ENCODE measurements around the gene MROH7. TPM values are rescaled to one million over a fixed set of nuclear protein-coding genes. Genes with fewer than 3 reads are reported as not detected.

MROH7 gene
- total and polyA plus RNA-seq, 2 of the 13 experiments (the other 11 are each of a cell fraction or from before 2014, with no cell fraction given) = 0.09 TPM

DNA sequence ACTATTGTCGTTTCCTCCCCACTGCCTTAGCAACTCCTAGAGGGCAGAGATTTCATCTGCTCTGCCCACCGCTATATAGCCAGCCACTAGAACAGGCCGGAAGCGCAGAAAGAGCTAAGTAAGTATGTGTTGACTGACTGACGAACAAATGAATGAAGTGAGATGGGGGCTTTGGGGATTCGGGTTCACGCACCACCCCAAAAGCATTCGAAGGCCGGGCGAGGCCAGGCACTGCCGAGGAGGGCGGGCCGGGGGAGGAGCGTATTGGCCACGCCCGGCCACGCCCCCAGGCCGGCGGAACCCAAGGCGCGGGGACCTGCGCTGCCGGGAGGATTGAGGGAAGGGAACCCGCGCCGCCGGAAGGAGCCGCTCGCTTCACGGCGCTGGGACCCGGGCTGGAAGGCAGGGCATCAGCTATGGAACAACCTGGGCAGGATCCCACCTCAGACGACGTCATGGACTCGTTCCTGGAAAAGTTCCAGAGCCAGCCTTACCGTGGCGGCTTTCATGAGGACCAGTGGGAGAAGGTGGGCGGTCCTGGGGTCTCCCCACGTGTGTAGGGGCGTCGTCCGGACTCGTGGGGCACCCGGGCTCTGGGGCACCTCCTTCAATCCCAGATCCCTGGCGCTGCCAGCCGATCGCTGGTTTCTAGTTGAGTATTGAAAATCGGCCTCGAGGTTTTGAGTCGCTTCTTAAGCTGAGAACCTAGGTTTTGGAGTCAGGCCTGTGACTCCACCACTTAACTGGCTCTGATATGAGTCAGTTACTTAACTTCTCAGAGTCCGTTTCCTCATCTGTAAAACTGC is 74.1 kb downstream of the MROH7 start, which contains the start of gene TTC4 (continued):
- TF ChIP-seq E2F1 (CRISPR knock-in tag; IDR thresholded peaks at IDR 0.05) = no peak
- TF ChIP-seq, protein P1, sequence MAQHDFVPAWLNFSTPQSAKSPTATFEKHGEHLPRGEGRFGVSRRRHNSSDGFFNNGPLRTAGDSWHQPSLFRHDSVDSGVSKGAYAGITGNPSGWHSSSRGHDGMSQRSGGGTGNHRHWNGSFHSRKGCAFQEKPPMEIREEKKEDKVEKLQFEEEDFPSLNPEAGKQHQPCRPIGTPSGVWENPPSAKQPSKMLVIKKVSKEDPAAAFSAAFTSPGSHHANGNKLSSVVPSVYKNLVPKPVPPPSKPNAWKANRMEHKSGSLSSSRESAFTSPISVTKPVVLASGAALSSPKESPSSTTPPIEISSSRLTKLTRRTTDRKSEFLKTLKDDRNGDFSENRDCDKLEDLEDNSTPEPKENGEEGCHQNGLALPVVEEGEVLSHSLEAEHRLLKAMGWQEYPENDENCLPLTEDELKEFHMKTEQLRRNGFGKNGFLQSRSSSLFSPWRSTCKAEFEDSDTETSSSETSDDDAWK (CRISPR knock-in tag; IDR thresholded peaks at IDR 0.05) = no peak
- no peak for TF ChIP-seq HHEX (CRISPR knock-in tag; IDR thresholded peaks at IDR 0.05)
- peak; percentile 93 for TF ChIP-seq MAF1 (CRISPR knock-in tag; IDR thresholded peaks at IDR 0.05; ENCODE audit: borderline replicate concordance)
- no peak for TF ChIP-seq MTA3 (CRISPR knock-in tag; IDR thresholded peaks at IDR 0.05)
- no peak for TF ChIP-seq RFX3 (CRISPR knock-in tag; IDR thresholded peaks at IDR 0.05)
- no peak for TF ChIP-seq FOSL1 (CRISPR knock-in tag; IDR thresholded peaks at IDR 0.05; ENCODE audit: borderline replicate concordance)
- TF ChIP-seq GZF1 (CRISPR knock-in tag; IDR thresholded peaks at IDR 0.05) = 0 out of 2 replicates have a peak, but pooled peaks have one; percentile 26
- TF ChIP-seq NFE2L1 (CRISPR knock-in tag; IDR thresholded peaks at IDR 0.05; ENCODE audit: borderline replicate concordance) = no peak
- TF ChIP-seq, protein P2, sequence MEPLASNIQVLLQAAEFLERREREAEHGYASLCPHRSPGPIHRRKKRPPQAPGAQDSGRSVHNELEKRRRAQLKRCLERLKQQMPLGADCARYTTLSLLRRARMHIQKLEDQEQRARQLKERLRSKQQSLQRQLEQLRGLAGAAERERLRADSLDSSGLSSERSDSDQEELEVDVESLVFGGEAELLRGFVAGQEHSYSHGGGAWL (CRISPR knock-in tag; IDR thresholded peaks at IDR 0.05) = peak; percentile 55; the same call in 1 of the 2 replicates
- TF ChIP-seq MXD4 (CRISPR knock-in tag; IDR thresholded peaks at IDR 0.05) = peak; percentile 77; the same call in 1 of the 2 replicates
- TF ChIP-seq ZNF20 (CRISPR knock-in tag; IDR thresholded peaks at IDR 0.05) = no peak
- TF ChIP-seq NONO (IDR thresholded peaks at IDR 0.05) = no peak
- TF ChIP-seq NONO (CRISPR knock-in tag; conservative IDR thresholded peaks at IDR 0.05) = peak; percentile 98
- no peak for TF ChIP-seq TOE1 (CRISPR knock-in tag; IDR thresholded peaks at IDR 0.05)
- TF ChIP-seq, protein P3, sequence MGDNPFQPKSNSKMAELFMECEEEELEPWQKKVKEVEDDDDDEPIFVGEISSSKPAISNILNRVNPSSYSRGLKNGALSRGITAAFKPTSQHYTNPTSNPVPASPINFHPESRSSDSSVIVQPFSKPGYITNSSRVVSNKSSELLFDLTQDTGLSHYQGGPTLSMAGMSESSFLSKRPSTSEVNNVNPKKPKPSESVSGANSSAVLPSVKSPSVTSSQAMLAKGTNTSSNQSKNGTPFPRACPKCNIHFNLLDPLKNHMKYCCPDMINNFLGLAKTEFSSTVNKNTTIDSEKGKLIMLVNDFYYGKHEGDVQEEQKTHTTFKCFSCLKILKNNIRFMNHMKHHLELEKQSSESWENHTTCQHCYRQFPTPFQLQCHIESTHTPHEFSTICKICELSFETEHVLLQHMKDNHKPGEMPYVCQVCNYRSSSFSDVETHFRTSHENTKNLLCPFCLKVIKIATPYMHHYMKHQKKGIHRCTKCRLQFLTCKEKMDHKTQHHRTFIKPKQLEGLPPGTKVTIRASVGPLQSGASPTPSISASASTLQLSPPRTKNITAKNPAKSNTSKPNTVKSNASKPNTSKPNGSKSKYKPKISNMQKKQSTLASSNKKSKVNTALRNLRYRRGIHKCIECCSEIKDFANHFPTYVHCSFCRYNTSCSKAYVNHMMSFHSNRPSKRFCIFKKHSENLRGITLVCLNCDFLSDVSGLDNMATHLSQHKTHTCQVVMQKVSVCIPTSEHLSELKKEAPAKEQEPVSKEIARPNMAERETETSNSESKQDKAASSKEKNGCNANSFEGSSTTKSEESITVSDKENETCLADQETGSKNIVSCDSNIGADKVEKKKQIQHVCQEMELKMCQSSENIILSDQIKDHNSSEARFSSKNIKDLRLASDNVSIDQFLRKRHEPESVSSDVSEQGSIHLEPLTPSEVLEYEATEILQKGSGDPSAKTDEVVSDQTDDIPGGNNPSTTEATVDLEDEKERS (CRISPR knock-in tag; IDR thresholded peaks at IDR 0.05) = no peak
- 0 out of 2 replicates have a peak, but pooled peaks have one; percentile 56 for TF ChIP-seq REL (CRISPR knock-in tag; conservative IDR thresholded peaks at IDR 0.05)
- TF ChIP-seq ZFP90 (CRISPR knock-in tag; IDR thresholded peaks at IDR 0.05; ENCODE audit: borderline replicate concordance) = peak; percentile 45; the same call in 1 of the 2 replicates
- TF ChIP-seq FOXC1 (CRISPR knock-in tag; IDR thresholded peaks at IDR 0.05; ENCODE audit: borderline replicate concordance) = 0 out of 2 replicates have a peak, but pooled peaks have one; percentile 62
- TF ChIP-seq ZNF296 (CRISPR knock-in tag; conservative IDR thresholded peaks at IDR 0.05) = no peak
- TF ChIP-seq ZNF766 (CRISPR knock-in tag; IDR thresholded peaks at IDR 0.05; ENCODE audit: borderline replicate concordance) = 0 out of 2 replicates have a peak, but pooled peaks have one; percentile 39

All from HepG2 (cell line).